NCI-H1417 (cell line): ENCODE data around the gene CD2BP2.
A peak's percentile ranks its signal among the peaks of the same experiment; 100 is the strongest.
"Not testable (repeated sequence)": the region's sequence is repeated elsewhere in the genome, so short reads cannot be mapped to it uniquely, and the experiment has no call there.

Experiments used
- DNase-seq, 3 experiments: peaks; one replicate each; lab custom pipeline; 2025; lab: John Stamatoyannopoulos, UW

The CD2BP2 gene

DNA sequence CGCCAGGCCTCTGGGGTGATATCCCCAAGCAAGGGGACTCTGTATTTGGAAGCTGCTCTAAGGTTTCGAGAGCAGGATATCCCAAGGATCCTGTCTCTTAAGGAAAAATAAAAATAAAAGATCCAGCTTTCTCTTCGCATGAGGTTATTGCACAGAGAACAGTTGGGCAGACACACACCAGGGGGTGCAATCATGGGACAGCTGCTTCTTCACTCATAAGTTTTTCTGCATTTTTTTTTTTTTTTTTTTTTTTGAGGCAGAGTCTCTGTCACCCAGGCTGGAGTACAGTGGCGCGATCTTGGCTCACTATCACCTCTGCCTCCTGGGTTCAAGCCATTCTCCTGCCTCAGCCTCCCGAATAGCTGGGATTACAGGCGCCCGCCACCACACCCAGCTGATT lies 13.1 kb downstream of the CD2BP2 start:
- DNase-seq, result not testable (repeated sequence)

DNA sequence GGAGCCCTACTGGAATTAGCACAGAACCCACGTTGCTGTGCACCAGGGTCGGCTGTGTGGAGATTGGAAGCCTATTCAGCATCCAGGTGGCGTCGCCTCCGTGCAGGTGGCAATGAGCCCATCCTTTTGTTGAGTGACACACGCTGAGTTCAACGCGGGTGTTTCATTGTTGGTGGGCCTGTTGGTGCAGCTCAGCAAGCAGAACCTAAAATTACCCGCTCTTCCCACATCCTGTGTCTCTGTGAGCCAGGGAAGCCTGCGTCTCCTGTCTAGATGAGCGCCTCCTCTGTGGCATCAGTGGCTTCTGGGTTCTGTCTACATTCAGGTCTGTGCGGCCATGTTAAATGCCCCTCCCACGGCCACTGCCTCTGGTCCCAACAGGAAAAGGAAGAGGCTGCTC lies 14.5 kb downstream of the CD2BP2 start:
- DNase-seq, result no peak

- not testable (repeated sequence) for DNase-seq
Measured at GRCh38 chr16:30338715-30339114, 16.4 kb downstream of the CD2BP2 start.

DNA sequence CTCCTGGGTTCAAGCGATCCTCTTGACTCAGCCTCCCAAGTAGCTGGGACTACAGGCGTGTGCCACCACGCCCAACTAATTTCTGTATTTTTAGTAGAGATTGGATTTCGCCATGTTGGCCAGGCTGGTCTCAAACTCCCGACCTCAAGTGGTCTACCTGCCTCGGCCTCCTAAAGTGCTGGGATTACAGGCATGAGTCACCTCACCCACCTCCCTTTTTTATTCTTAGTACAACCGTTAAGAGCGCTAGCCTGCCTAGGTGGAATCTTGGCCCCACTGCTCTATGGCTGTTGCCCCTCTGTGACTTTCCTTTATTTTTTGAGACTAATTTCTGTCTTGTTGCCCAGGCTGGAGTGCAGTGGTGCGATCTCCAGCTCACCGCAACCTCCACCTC lies 17.1 kb downstream of the CD2BP2 start:
- DNase-seq, result not testable (repeated sequence)

DNA sequence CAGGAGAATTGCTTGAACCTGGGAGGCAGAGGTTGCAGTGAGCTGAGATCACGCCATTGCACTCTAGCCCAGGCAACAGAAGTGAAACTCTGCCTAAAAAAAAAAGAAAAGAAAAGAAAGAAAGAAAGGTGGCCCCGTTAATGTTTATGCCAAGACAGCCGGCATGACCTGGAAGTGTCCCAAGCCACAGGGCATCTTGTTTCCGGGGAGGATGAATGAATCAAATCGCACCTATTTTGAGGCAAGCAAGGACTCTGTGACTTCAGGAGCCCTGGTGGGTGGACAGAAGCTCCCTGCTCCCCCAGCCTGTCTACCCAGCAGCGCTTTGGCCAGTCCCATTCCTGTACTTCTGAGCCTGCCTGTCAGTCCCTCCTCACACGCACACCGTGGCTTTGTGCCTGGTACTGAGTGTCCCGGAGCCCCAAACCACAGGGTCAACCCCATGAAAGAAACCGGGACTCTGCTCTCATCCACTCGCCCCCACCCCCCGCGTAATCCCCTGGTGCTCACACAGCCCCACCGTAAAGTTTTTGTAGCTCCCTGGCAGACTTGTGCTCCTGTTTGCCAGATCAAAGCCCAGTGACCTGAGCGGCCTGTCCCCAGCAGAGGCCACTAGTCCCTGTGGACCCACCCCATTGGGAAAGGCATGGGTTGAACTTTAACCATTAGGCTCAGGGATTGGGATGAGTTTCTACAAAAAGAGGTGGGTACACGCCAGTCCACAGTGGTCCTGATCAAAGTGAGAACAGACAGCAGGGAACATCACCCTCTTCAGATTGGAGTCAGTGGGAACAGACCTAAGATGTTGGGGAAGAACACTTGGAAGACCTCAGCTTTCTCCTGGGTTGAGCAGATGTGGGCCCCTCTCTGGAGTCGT lies 19.3 kb downstream of the CD2BP2 start:
- no peak for DNase-seq

- peak; percentile 60 to 86 (median 86) for DNase-seq
Measured at GRCh38 chr16:30335028-30335597, 20.0 kb downstream of the CD2BP2 start.

DNA sequence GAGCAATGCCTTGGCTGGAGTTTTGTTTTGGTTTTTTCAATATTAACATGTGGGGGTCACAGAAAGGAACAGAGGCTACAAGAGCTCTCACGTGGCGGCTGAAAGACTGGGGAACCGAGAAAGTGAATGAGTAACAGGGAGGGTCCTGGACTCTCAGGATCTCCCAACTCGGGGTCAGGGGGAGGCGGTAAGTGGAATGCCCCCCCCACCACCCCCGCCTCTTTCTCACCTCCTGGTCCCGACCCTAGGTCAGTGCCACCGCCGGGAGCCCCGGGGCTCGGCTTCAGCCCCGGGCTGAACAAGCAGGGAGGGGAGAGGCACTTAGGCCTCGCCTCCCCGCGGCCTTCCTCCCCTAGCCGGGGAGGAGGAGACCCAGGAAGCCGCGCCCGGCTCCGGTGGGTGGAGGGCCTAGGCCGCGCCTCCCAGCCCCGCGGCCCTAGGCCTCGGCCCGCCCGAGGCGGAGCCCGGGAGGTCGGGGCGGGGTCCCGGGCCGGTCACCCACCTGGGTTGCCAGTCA lies 20.6 kb downstream of the CD2BP2 start:
- peak; percentile 47 to 82 (median 82) for DNase-seq

DNA sequence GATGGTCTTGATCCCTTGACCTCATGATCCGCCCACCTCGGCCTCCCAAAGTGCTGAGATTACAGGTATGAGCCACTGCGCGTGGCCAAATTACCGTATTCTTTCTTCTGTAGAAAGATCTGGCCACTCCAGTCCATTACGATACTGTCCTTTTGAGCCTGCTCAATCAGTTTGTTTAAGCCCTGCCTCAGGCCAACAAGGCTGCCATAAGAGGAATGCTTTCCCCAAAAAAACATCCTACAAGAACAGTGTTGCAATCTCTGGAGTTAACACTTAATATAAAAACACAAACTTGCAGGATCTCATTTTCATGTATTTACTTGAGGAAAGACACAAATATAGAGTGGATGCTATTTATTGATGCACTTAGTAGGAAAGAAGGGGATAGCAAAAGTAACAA lies 30.9 kb downstream of the CD2BP2 start:
- DNase-seq, result not testable (repeated sequence)

DNA sequence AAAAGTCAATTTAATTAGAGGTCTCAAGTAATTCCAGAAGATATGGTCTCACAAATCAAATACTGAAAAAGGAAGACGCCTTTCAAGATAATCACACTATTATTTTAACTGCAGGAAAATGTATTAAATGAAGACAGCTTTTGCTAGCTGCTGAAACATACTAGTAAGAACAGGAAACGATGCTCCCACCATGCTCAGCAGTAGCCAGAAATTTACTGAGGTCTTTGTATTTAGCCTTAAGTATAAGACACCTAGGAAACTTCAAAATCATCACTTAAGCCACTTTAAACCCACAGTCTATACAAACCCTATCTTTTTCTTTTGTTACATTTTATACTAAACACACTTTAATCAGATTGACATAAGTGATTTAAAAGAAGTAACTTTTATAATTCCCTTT lies 36.5 kb downstream of the CD2BP2 start:
- DNase-seq, result not testable (repeated sequence)

GRCh38 chr16:30310937-30311336 lies 44.2 kb downstream of the CD2BP2 start:
- not testable (repeated sequence) for DNase-seq

GRCh38 chr16:30309255-30309654 lies 45.9 kb downstream of the CD2BP2 start:
- not testable (repeated sequence) for DNase-seq
